ENCODE results near the gene FAM171A1. TPM values are rescaled to one million over a fixed set of nuclear protein-coding genes. Genes with fewer than 3 reads are reported as not detected.

The FAM171A1 gene
- total RNA-seq, 1 donor from 2014 or later = 73.6 TPM

- no peaks in the 10 kb centered on the region for H3K27me3 Mint-ChIP-seq (ENCODE audit: low read depth)
Observed at GRCh38 chr10:15175587-15175986, 195.5 kb downstream of the FAM171A1 start.

GRCh38 chr10:15172306-15172840 is 198.7 kb downstream of the FAM171A1 start:
- no peak for TF ChIP-seq CTCF (IDR thresholded peaks at IDR 0.05; ENCODE audit: unreplicated experiment)
- H3K27ac Mint-ChIP-seq = no peak overlapping the region
- no peak for DNase-seq (ENCODE audit: low spot score in 2 of 2, unreplicated experiment in 2 of 2)
- H3K4me3 Mint-ChIP-seq = no peak overlapping the region
- no peaks in the 10 kb centered on the region for H3K27me3 Mint-ChIP-seq (ENCODE audit: low read depth)
- H3K4me1 Mint-ChIP-seq = peaks cover 26% of the 10 kb centered on the region
- H3K9me3 Mint-ChIP-seq = no peaks in the 10 kb centered on the region
- H3K36me3 Mint-ChIP-seq = no peaks in the 10 kb centered on the region

More at GRCh38 chr10:15175587-15175986, 195.5 kb downstream of the FAM171A1 start:
- no peak overlapping the region for H3K4me3 Mint-ChIP-seq
- DNase-seq (ENCODE audit: low spot score in 2 of 2, unreplicated experiment in 2 of 2) = no peak
- H3K27ac Mint-ChIP-seq = no peak overlapping the region
- no peaks in the 10 kb centered on the region for H3K9me3 Mint-ChIP-seq
- peaks cover 7% of the 10 kb centered on the region for H3K4me1 Mint-ChIP-seq
- TF ChIP-seq CTCF (IDR thresholded peaks at IDR 0.05; ENCODE audit: unreplicated experiment) = no peak
- H3K36me3 Mint-ChIP-seq = no peaks in the 10 kb centered on the region

GRCh38 chr10:15169555-15170401 is 201.3 kb downstream of the FAM171A1 start:
- Mint-ChIP-seq H3K9me3 (no peaks in the 10 kb centered on the region), H3K36me3 (no peaks in the 10 kb centered on the region), H3K4me1 (peaks cover 39% of the 10 kb centered on the region), H3K27ac (peak overlapping the region; percentile 39), H3K4me3 (peak overlapping the region; percentile 33), H3K27me3 (ENCODE audit: low read depth) (no peaks in the 10 kb centered on the region)
- TF ChIP-seq CTCF (IDR thresholded peaks at IDR 0.05; ENCODE audit: unreplicated experiment) = no peak
- no peak for DNase-seq (ENCODE audit: low spot score in 2 of 2, unreplicated experiment in 2 of 2)

GRCh38 chr10:15168786-15169554 is 202.1 kb downstream of the FAM171A1 start:
- no peak for TF ChIP-seq CTCF (IDR thresholded peaks at IDR 0.05; ENCODE audit: unreplicated experiment)
- Mint-ChIP-seq H3K9me3 (no peaks in the 10 kb centered on the region), H3K4me1 (peaks cover 39% of the 10 kb centered on the region), H3K4me3 (peak overlapping the region; percentile 33), H3K27me3 (ENCODE audit: low read depth) (no peaks in the 10 kb centered on the region), H3K27ac (peak overlapping the region; percentile 45), H3K36me3 (no peaks in the 10 kb centered on the region)
- peak; percentile 93 to 99 for DNase-seq (ENCODE audit: low spot score in 2 of 2, unreplicated experiment in 2 of 2)

- no peaks in the 10 kb centered on the region for H3K36me3 Mint-ChIP-seq
- no peak for TF ChIP-seq CTCF (IDR thresholded peaks at IDR 0.05; ENCODE audit: unreplicated experiment)
- DNase-seq (ENCODE audit: low spot score in 2 of 2, unreplicated experiment in 2 of 2) = peak; percentile 35 to 85
Observed at GRCh38 chr10:15168291-15168785, 202.8 kb downstream of the FAM171A1 start, which contains the start of gene NMT2. TSS of gene NMT2 (minus strand) at chr10:15168693. CDS start at chr10:15168612, 81 bp downstream.

More at GRCh38 chr10:15168291-15168785, 202.8 kb downstream of the FAM171A1 start, which contains the start of gene NMT2:
- peaks cover 39% of the 10 kb centered on the region for H3K4me1 Mint-ChIP-seq
- peak within 1 kb of the TSS; percentile 93 for H3K27ac Mint-ChIP-seq
- no peaks in the 10 kb centered on the region for H3K9me3 Mint-ChIP-seq
- H3K4me3 Mint-ChIP-seq = peak within 1 kb of the TSS; percentile 91
- H3K27me3 Mint-ChIP-seq (ENCODE audit: low read depth) = no peaks in the 10 kb centered on the region

Measured in mesothelial cell of epicardium (in vitro differentiated cells).